ENCODE results near the gene REG4.
A peak's percentile ranks its signal among the peaks of the same experiment; 100 is the strongest.

Gene REG4

GRCh38 chr1:119818181-119818580 is 6.9 kb upstream of the REG4 start:
- no peak for DNase-seq
- no peaks in the 10 kb centered on the region for H3K36me3 Mint-ChIP-seq (ENCODE audit: low read depth)
- H3K4me1 Mint-ChIP-seq (ENCODE audit: low read depth), result no peaks in the 10 kb centered on the region
- H3K9me3 Mint-ChIP-seq, result no peaks in the 10 kb centered on the region
- H3K4me3 Mint-ChIP-seq, result no peak overlapping the region
- no peak overlapping the region for H3K27ac Mint-ChIP-seq
- peaks cover 16% of the 10 kb centered on the region for H3K27me3 Mint-ChIP-seq

- H3K9me3 Mint-ChIP-seq, result no peaks in the 10 kb centered on the region
- H3K4me3 Mint-ChIP-seq, result no peak overlapping the region
- H3K27me3 Mint-ChIP-seq, result peaks cover 8% of the 10 kb centered on the region
- DNase-seq, result no peak
- H3K4me1 Mint-ChIP-seq (ENCODE audit: low read depth), result no peaks in the 10 kb centered on the region
- no peaks in the 10 kb centered on the region for H3K36me3 Mint-ChIP-seq (ENCODE audit: low read depth)
- no peak overlapping the region for H3K27ac Mint-ChIP-seq
Measured at GRCh38 chr1:119816407-119816806, 5.1 kb upstream of the REG4 start.

GRCh38 chr1:119815928-119816327 is 4.7 kb upstream of the REG4 start:
- H3K4me1 Mint-ChIP-seq (ENCODE audit: low read depth), result no peaks in the 10 kb centered on the region
- peaks cover 3% of the 10 kb centered on the region for H3K27me3 Mint-ChIP-seq
- H3K4me3 Mint-ChIP-seq, result no peak overlapping the region
- H3K27ac Mint-ChIP-seq, result no peak overlapping the region
- no peak for DNase-seq
- H3K36me3 Mint-ChIP-seq (ENCODE audit: low read depth), result no peaks in the 10 kb centered on the region
- H3K9me3 Mint-ChIP-seq, result no peaks in the 10 kb centered on the region

- no peak for DNase-seq
Measured at GRCh38 chr1:119815361-119815760, 4.1 kb upstream of the REG4 start.

DNA sequence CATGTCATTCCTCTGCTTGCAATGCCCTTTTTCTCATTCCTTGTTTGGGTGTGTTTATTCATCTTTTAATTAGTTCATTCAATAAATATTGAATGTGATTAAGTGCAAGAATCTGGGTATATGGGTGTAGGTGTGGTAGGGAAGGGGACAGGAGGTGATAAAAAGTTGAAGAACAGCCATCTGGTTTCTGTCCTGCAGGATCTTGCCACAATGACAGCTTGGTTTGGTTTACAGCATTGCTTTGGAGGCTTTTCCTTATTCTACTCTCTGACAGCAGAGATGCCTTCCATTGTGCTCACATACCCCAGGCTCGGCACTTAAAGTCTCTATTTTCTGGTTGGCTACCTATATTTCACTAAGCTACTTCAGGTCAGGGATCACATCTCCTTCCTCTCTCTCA is 3.0 kb upstream of the REG4 start:
- Mint-ChIP-seq H3K27me3 (peaks cover 3% of the 10 kb centered on the region), H3K9me3 (no peaks in the 10 kb centered on the region), H3K36me3 (ENCODE audit: low read depth) (no peaks in the 10 kb centered on the region), H3K4me3 (no peak overlapping the region), H3K4me1 (ENCODE audit: low read depth) (peaks cover under 1% of the 10 kb centered on the region), H3K27ac (no peak overlapping the region)
- DNase-seq, result no peak

More at GRCh38 chr1:119815361-119815760, 4.1 kb upstream of the REG4 start:
- Mint-ChIP-seq H3K4me3 (no peak overlapping the region), H3K27me3 (peaks cover 3% of the 10 kb centered on the region), H3K9me3 (no peaks in the 10 kb centered on the region), H3K27ac (no peak overlapping the region), H3K36me3 (ENCODE audit: low read depth) (no peaks in the 10 kb centered on the region), H3K4me1 (ENCODE audit: low read depth) (no peaks in the 10 kb centered on the region)

DNA sequence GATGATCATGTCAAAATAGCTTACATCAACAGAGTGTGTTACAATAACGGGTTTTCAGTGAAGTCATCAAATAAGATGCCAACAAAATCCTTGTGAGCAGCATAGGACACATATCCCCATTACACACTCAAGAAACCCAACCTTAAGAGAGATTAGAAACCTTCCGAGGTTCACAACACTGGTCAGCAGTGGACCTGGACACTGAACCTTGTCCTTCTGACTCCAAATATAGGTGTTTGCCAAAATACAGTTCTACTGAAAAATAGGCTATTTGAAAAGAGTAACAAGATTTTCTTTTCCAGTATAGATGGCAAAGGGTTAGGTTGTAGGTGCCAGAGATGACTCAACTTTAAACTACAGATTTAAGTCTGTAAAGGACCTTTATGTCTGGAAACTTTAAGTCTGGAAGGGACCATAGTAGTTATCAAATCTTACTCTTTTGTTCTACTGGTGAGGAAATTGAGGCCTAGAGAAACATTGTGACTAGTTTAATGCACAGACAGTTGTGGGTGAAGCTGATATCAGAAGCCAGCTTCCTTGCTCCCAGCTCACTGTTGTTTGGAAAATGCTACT is 811 bp upstream of the REG4 start:
- no peak overlapping the region for H3K27ac Mint-ChIP-seq
- H3K4me1 Mint-ChIP-seq (ENCODE audit: low read depth), result peaks cover 3% of the 10 kb centered on the region
- no peaks in the 10 kb centered on the region for H3K36me3 Mint-ChIP-seq (ENCODE audit: low read depth)
- no peak overlapping the region for H3K4me3 Mint-ChIP-seq
- peaks cover 9% of the 10 kb centered on the region for H3K27me3 Mint-ChIP-seq
- H3K9me3 Mint-ChIP-seq, result no peaks in the 10 kb centered on the region
- no peak for DNase-seq

GRCh38 chr1:119808972-119809550 is 2.2 kb downstream of the REG4 start:
- Mint-ChIP-seq H3K36me3 (ENCODE audit: low read depth) (no peaks in the 10 kb centered on the region), H3K27me3 (peaks cover 9% of the 10 kb centered on the region), H3K27ac (no peak overlapping the region), H3K4me1 (ENCODE audit: low read depth) (peaks cover 3% of the 10 kb centered on the region), H3K9me3 (no peaks in the 10 kb centered on the region), H3K4me3 (no peak overlapping the region)
- peak; percentile 74 for DNase-seq

DNA sequence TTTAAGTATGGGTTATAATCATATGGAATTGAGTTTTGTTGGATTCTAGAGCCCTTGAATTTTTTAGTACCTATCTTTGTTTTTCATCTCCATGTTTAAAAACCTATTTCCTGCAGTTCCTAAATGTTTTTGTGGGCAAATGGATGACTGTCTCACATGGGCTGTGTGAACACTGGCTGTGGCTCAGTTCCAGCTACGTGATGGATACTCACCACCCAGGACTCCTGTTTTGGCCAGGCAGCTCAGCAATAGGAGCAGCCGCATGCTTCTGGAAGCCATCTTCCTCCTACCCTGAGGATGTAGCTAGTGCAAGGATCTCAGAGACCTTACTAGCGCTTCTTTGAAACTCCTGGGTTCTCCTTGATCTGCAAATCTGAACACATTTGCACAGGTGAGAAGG is 2.8 kb downstream of the REG4 start:
- H3K4me3 Mint-ChIP-seq, result no peak overlapping the region
- peaks cover 9% of the 10 kb centered on the region for H3K27me3 Mint-ChIP-seq
- no peaks in the 10 kb centered on the region for H3K9me3 Mint-ChIP-seq
- H3K27ac Mint-ChIP-seq, result no peak overlapping the region
- no peaks in the 10 kb centered on the region for H3K36me3 Mint-ChIP-seq (ENCODE audit: low read depth)
- peaks cover 3% of the 10 kb centered on the region for H3K4me1 Mint-ChIP-seq (ENCODE audit: low read depth)
- DNase-seq, result no peak

DNA sequence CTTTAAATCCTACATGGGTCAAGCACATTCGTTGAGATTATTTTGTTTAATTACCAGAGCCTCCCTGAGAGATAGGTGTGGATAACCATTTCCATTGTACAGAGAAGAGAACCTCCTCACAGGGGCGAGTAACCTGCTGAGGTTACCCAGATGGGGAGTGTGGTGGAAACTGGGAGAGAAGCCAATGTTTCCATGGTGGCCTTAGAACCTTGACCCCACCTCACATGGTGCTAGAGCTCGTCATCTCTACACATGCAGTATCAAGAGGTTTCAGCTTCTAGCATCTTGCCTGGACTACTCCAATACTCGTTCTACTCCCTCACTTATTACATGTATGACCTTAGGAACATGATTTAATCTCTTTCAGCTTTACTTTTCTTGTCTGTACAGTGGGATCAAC is 4.8 kb downstream of the REG4 start:
- no peak for DNase-seq
- Mint-ChIP-seq H3K36me3 (ENCODE audit: low read depth) (no peaks in the 10 kb centered on the region), H3K27me3 (peaks cover 9% of the 10 kb centered on the region), H3K27ac (no peak overlapping the region), H3K4me1 (ENCODE audit: low read depth) (peaks cover 3% of the 10 kb centered on the region), H3K4me3 (no peak overlapping the region), H3K9me3 (no peaks in the 10 kb centered on the region)

DNA sequence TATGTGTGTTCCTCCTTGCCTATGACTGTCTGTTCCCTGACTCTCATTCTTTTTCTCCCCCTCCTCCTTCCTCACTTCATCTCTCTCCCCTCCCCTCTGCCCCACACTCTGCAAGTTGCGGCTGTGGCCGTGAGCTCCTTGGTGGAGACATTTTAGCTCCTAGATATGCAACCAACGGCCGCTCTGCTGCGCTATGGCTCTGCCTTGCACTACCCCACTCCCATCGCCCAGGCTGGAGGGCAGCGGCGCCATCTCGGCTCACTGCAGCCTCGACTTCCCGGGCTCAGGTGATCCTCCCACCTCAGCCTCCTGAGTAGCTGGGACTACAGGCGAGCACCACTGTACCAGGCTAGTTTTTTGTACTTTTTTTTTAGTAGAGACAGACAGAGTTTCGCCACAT is 5.5 kb downstream of the REG4 start:
- Mint-ChIP-seq H3K4me3 (no peak overlapping the region), H3K4me1 (ENCODE audit: low read depth) (peaks cover 3% of the 10 kb centered on the region), H3K36me3 (ENCODE audit: low read depth) (no peaks in the 10 kb centered on the region), H3K27me3 (peaks cover 9% of the 10 kb centered on the region), H3K27ac (no peak overlapping the region), H3K9me3 (no peaks in the 10 kb centered on the region)
- no peak for DNase-seq

DNA sequence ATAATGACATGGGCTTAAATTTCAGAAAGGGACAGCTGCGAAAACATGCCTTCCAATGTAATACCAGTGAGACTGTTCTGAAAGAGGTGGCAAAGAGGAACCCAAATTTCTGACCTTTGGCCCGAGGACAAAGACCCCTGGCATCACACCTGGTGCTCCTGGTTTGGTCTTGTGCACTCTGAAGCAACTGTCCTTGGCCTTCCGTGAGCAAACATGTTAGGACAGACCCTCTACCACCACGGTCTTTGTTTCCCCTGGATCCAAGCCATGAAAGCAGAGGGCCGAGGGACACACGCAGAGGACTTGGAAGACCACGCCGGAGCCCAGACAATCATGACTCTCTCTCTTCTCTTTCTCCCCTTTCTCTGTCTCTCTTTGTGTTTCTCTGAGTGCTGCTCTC is 6.0 kb downstream of the REG4 start:
- Mint-ChIP-seq H3K36me3 (ENCODE audit: low read depth) (no peaks in the 10 kb centered on the region), H3K27me3 (peaks cover 9% of the 10 kb centered on the region), H3K4me3 (no peak overlapping the region), H3K27ac (no peak overlapping the region), H3K9me3 (no peaks in the 10 kb centered on the region), H3K4me1 (ENCODE audit: low read depth) (peaks cover 4% of the 10 kb centered on the region)
- DNase-seq, result no peak

DNA sequence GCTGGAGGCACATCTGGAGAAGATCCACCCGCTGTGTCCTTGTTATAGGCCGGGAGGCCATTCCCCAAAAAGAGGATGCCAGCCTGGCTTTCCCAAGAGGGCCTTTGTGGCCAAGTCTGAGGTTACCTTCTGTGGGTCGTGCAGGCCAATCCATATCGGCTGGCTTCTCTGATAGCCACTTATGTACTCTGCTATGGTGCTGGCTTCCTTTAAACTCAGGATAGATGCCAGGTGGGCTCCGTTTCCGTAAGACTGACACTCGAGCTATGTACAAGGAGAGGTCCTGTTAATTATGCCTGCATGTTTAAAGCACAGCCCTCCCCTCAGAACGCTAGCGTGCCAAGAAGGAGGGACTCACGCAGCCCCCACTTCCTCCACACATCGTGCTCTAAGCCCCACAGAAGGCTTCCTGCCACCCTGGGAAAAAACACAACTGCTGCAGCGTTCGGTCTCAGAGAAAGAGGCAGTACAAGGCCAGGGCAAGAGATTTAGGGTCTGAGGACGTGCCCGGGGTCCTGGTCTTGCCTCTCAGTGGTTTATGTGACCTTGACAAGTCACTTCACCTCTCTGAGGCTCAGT is 11.6 kb downstream of the REG4 start:
- no peaks in the 10 kb centered on the region for H3K9me3 Mint-ChIP-seq
- no peaks in the 10 kb centered on the region for H3K27me3 Mint-ChIP-seq
- DNase-seq, result peak; percentile 41
- peak overlapping the region; percentile 84 for H3K27ac Mint-ChIP-seq
- no peaks in the 10 kb centered on the region for H3K36me3 Mint-ChIP-seq (ENCODE audit: low read depth)
- H3K4me3 Mint-ChIP-seq, result peak overlapping the region; percentile 46
- peaks cover 15% of the 10 kb centered on the region for H3K4me1 Mint-ChIP-seq (ENCODE audit: low read depth)

GRCh38 chr1:119799003-119799402 is 12.3 kb downstream of the REG4 start:
- H3K36me3 Mint-ChIP-seq (ENCODE audit: low read depth), result no peaks in the 10 kb centered on the region
- no peak for DNase-seq
- no peaks in the 10 kb centered on the region for H3K9me3 Mint-ChIP-seq
- H3K4me3 Mint-ChIP-seq, result peak overlapping the region; percentile 46
- peak overlapping the region; percentile 84 for H3K27ac Mint-ChIP-seq
- H3K27me3 Mint-ChIP-seq, result no peaks in the 10 kb centered on the region
- peaks cover 15% of the 10 kb centered on the region for H3K4me1 Mint-ChIP-seq (ENCODE audit: low read depth)

DNA sequence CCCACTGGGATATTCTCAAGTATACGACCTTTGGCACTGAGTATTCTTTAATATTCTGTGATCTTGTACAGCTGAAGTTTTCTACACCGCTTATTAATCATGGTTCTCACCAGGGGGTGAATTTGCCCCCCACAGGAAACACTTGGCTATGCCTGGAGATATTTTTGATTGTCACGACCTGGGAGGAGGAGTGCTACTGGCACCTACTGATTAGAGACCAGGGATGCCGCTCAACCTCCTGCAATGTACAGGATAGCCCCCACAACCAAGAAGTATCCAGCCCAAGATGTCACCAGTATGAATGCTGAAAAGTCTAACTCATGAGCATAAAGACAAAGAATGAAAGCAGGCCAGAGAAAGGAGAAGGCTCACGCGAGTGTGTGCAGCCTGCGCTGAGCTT is 13.7 kb downstream of the REG4 start:
- Mint-ChIP-seq H3K27ac (no peak overlapping the region), H3K4me3 (no peak overlapping the region), H3K4me1 (ENCODE audit: low read depth) (peaks cover 15% of the 10 kb centered on the region), H3K9me3 (no peaks in the 10 kb centered on the region), H3K36me3 (ENCODE audit: low read depth) (no peaks in the 10 kb centered on the region), H3K27me3 (no peaks in the 10 kb centered on the region)
- no peak for DNase-seq

- H3K27ac Mint-ChIP-seq, result no peak overlapping the region
Measured at GRCh38 chr1:119797162-119797561, 14.1 kb downstream of the REG4 start.

More at GRCh38 chr1:119797162-119797561, 14.1 kb downstream of the REG4 start:
- Mint-ChIP-seq H3K9me3 (no peaks in the 10 kb centered on the region), H3K27me3 (no peaks in the 10 kb centered on the region), H3K36me3 (ENCODE audit: low read depth) (no peaks in the 10 kb centered on the region), H3K4me1 (ENCODE audit: low read depth) (peaks cover 15% of the 10 kb centered on the region), H3K4me3 (no peak overlapping the region)
- DNase-seq, result no peak

Data from activated T-cell treated with anti-CD3 and anti-CD28 coated beads, Interleukin-2, amount 50 U/mL, for 24 hours (primary cell).